NCI-H128 (cell line): ENCODE measurements around the gene PACSIN1.
"Not testable (repeated sequence)": the region's sequence is repeated elsewhere in the genome, so short reads cannot be mapped to it uniquely, and the experiment has no call there.

ENCODE experiments used
- DNase-seq: peaks from one replicate; lab custom pipeline; 2025; ENCODE audit not compliant: unreplicated experiment; lab: John Stamatoyannopoulos, UW

The PACSIN1 gene

DNA sequence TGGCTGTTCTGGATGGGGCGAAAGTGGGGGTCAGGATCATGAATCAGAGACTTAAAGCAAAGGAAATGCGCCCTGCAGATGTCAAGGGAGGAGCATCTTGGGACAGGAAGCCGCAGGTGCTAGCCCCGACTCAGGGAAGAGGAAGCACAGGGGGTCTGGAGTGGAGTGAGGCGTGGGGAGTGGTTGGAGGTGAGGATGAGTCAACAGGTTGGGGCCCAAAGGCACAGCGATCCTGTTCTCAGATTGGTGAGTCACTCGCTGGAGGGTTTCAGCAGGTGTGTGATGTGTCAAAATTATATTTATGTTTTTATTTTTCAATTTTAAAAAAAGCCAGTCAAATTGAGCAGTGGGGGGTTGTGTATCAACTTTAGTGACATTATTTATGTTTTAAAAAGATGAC lies 19.0 kb downstream of the PACSIN1 start:
- DNase-seq: no peak

DNA sequence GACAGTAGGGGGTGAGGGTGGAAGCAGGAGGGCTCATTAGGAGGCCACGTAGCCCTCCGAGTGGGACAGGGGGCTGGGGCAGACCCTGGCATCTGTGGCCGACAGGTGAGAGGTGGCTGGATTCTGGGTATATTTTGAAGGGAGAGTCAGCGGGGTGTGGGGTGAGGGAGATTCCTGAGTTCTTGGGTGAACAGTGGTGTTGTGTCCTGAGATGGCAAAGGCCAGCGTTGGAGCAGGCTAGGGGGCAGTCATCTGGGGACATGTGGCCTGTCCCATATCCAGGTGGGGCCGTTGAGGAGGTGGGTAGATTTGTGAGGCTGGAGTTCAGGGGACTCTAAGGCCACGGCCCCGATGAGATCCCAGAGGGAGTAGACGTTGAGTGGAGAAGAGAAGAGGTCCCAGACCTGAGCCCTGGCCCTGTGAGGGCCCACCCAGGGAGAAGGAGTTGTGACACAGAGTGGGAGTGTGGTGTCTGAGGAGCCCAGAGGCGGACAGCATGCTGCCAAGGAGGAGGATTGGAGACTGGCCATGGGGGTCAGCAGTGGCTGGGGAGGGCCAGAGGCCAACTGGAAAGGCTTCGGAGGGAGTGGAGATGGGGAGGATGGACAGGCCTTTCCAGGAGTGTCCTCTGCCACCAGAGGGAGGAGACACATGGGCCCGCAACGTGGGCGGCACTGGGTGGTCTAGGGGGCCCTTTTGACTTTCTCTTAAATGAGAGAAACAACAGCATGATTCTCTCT lies 19.6 kb downstream of the PACSIN1 start:
- no peak for DNase-seq

DNA sequence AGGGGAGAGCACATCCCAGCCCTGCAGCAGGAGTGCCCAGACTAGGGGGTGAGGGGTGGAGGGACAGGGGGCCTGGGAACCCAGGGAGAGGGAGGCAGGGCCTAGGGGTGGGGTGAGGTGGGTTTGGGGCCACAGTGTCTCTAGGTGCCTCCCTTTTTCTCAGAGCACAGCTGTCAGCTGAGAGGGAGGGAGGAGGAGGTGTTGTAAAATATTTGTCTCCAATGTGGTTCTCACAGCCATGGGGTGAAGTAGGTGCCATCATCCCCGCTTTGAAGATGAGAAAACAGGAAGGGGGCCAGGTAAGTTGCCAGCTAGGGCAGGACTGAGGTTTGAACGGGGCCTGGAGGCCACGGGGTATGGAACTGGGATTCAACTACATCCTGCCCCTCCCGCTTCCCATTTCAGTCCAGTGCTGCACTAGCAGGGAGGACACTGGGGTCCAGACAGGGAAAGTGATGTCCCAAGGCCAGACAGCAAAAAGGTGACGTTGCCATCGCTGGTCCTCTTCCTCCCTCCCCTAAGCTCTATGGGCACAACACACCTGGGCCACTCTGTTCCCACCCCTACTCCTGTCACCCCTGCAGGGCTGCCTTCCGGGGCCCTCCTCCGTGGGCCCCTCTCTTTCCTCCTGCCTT lies 20.3 kb downstream of the PACSIN1 start:
- DNase-seq: no peak

DNA sequence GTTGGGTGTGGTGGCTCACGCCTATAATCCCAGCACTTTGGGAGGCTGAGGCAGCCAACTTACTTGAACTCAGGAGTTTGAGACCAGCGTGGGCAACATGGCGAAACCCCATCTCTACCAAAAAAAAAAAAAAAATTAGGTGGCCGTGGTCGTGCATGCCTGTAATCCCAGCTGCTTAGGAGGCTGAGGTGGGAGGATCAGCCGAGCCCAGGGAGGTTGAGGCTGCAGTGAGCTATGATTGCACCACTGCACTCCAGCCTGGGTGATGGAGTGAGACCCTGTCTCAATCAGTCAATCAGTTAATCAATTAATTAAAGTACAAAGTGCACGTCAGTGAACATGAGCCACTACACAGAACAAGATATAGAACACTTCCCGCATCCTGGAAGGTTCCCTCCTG lies 21.0 kb downstream of the PACSIN1 start:
- DNase-seq: not testable (repeated sequence)

DNA sequence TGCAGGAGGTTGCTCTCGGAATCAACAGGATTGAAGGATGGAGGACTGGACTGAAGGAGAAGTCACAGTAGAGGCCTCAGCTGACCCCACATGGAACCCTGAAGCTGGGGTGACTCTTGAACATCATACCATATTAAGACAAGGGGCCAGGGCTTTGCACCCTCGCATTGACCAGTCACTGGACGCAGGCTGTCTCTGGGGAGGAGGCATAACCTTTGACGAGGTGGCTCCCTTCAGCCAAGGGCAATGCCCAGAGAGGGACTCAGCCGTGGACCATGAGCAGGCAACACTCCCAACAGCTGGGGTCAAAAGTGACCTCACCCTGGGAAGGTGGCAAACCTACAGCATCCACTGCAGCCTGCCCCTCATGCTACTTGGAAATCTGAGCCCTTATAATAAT lies 21.7 kb downstream of the PACSIN1 start:
- DNase-seq: no peak

DNA sequence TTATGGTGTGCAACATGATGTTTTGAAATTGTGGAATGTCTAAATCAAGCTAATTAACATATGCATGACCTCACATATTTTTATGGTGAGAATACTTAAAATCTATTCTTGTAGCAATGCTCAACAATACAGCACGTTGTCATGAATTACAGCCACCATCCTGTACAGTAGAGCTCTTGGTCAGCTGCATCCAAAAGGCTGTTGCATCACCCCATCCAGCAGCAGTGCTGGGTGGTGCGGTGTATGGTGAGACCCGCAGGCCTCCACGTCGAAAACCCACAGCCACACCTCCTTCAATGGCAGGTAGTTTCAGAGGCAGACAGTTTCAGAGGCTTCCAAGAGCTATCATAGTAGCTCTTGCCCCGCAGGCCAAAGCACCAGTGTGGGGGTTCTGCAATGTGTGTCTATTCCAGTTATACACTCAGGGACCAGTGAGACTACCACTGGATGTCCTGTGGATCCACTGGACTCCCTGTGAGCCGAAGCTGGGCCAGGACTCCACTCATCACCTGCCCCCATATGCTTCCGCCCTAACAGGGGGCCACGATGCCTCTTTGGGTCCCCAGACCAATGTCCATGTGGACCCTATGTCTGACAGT lies 23.4 kb downstream of the PACSIN1 start:
- no peak for DNase-seq

DNA sequence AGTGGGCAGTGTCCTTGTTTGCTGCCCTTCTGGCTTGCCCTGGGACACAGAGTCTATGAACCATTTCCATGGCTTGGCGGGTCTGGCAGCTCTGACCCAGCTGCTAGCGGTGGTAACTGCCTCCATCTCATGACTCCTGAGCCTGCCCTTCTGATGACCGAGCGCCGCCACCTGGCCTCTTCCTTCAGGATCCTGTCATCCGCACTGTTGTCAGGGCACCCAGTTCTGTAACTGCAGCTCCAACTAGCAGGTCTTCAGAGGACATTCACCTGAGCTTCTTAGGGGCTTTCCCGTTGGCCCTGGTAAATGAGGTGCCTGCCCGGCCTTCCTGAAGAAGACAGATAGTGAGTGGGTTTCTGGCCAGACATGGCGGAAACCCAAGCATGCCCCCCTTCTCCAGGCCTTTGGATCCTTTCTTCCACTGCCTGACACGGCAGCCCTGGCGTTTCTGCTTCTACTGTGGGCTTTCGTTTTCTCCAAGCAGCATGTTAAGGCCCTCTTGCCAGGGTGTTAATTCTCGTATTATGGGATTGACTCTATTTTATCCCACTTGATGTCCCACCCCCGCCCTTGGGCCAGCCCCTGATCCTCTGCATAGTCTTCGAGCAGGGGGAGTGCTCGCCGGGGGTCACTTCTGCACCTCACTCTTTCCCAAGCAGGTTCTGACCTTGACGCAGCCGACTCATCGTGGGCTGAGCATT lies 24.7 kb downstream of the PACSIN1 start:
- no peak for DNase-seq

DNA sequence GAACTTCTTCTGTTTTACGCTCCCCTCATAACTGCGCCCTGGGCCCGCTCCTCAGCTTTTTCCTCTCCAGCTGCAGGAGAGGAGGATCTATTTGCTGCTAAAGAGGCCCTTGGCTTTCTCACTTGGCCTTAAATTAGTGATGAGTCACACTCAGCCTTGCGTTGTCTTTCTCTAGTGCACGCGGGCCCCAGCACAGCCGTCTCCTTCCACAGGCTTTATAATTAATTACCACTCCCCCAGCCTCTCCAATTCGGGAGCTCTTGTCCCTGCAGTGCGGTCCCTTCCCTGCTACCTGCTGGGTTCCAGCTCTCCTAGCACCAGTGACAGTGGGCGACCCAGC lies 25.2 kb downstream of the PACSIN1 start:
- DNase-seq: no peak

DNA sequence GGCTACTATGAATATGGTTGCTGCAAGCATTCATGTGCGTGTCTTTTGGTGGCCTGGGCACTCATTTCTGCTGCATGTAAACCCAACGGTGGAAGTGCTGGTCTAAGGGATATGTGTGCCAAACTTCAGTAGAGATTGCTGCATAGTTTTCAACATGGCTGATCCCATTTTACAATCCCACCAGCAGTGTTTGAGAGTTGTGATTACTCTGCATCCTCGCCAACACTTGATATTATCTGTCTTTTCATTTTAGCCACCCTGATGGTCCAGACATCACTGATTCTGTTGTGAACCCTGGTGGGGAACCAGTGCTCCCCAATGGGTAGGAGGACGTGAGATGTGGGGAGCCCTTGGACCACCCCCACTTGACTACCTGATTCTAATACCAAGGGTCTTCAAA lies 27.5 kb downstream of the PACSIN1 start:
- no peak for DNase-seq

DNA sequence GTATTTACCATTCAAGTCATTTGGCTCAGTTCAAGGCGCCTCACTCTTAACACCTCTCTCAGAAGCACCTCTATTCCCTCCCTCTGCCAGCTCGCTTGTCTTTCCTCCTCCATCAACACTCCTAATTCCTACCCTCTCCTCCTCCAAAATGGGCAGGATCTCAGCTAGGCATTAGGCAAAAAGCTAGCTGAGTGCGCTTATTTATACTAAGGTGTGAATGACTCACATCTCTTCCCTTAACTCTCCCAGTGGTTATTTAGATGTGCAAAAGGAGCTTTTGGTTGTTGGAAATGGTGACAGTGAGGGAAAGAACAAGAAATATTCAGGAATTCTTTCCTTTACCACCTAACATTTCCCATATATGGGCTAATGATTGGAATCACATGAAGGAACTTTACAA lies 29.1 kb downstream of the PACSIN1 start:
- DNase-seq: no peak

DNA sequence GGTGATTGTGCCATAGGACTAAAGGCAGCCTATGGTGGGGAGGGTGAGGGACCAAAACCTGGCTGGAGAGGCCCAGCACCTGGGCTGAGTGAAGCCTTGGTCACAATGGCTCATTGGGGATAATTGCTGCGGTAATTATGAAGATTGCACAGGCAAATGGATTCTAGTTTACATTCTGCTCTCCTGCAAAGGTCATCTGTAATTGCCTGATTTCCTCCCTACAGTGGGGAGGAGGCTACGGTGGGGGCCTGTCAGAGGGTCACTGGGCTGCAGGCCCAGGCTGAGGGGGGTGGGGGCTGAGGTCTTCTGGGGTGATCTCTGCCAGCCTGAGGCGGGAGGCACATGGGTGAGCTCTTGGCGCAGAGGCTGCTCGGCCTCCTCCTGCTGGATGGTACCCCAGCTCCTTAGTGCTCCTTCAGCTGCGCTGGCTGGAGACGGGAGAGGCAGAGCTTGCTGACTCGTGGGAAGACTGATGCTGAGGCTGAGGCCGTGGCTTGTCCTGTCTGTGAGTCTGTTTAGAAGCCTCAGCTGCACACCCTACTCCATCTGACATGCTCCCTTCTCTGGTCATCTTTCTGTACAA lies 30.3 kb downstream of the PACSIN1 start:
- no peak for DNase-seq

DNA sequence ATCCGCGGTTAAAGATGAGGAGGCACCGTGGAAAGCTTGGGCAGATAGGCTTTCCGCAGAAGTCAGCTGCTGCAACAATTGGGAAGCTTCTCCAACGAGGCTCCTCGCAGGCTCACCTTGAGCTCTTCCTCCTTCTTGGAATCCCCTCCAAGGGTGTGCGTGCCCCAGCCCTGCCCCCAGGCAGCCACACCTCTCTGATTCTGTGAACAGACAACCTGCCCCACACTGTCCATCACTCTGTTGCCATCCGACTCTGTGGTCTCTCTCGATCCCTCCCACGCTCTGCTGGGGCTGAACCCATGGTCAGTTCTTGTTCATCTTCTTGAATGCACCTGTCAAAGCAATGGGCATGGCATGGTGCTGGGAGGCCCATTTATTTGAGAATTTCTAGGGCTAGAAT lies 31.5 kb downstream of the PACSIN1 start:
- DNase-seq: no peak

DNA sequence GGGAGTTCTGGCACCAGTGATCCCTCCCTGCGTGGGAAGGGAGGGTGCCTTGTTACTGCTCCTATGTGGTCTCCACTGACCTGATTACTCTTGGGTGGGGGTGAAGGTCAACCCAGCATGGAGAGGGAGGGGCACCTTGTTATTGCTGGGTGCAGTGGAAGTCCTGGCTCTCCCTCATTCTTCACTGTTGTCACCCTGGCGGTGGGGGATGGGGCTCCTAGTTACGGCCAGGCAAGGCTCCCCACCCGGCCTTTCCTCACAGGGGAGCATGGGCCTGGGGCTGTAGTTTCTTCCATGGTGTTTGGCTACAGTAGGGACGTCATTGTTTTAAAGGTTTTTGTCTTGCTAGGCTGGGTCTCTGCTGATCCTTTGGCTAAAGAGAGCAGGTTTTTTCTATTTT lies 40.8 kb downstream of the PACSIN1 start:
- DNase-seq: no peak

DNA sequence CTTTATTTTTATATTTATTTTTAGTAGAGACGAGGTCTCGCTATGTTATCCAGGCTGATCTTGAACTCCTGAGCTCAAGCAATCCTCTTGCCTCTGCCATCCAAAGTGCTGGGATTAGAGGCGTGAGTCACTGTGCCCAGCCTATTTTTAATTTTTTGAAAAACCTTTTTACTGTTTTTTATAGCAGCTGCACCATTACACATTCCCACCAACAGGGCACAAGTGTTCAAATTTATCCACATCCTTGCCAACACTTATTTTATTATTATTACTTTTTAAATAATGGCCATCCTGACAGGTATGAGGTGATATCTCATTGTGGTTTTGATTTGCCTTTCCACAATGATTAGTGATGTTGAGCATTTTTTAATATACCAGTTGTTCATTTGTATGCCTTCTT lies 42.5 kb downstream of the PACSIN1 start:
- no peak for DNase-seq

DNA sequence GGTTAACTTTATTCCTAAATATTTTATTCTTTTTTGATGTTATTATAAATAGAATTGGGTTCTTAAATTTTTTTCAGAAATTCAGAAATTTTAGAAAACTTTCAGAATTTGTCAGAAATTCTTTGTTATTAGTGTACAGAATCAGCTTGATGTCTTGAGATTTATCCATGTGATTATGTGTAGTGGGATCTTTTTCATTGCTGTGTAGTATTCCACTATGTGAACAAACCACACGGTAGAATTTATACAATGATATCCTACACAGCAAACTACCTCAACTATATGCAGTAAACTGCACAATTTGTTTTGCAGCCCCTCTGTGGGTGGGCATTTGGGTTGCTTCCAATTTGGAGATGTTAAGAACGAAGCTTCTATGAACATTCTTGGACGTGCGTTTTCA lies 43.9 kb downstream of the PACSIN1 start:
- no peak for DNase-seq

DNA sequence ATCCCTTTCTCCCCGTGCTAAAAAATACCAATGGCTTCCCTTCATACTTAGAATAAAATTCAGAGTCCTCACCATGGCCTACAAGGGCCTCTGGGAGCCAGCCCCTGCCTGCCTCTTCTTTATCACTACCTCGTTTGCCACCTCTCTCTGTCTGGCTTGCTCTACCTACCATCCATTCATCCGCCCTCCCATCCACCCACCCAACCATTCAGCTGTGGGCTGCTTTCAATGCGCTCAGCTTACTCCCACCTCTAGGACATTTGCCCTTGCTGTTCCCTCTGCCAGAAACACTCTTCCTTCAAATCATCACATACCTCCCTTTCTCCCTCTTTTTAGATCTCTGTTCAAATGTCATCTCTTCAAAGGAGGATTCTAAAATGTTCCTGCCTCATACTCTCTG lies 44.4 kb downstream of the PACSIN1 start:
- no peak for DNase-seq

DNA sequence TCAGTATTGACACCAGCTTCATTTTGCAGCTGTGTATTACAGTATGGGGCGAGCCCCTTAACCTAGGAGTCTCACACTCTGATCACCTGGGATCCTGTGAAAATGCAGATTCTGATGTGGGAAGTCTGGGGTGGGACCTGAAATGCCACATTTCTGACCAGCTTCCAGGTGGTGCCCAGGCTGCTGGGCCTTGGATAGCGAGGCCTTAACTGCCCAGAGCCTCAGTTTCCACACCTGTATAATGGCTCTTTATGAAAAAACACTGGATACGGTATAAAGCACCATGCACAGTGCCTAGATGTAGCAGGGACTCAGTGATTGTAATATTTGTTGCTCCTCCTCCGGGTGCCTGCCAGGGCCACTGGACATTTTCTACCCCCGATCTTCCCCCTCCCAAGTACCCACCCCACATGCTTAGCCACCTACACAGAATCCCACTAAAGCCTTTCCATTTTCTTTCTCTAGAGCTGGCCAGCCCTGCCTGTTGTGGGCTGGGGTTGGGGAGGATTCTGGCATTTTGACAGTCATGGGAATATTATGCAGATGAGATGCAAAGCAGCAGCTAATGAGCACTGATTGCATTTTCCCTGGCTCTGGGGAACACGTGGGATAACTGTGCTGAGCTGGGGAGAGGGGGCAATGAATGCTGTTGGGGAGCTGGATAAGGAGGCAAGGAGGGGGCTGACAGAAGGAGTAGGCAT lies 45.5 kb downstream of the PACSIN1 start:
- DNase-seq: no peak

DNA sequence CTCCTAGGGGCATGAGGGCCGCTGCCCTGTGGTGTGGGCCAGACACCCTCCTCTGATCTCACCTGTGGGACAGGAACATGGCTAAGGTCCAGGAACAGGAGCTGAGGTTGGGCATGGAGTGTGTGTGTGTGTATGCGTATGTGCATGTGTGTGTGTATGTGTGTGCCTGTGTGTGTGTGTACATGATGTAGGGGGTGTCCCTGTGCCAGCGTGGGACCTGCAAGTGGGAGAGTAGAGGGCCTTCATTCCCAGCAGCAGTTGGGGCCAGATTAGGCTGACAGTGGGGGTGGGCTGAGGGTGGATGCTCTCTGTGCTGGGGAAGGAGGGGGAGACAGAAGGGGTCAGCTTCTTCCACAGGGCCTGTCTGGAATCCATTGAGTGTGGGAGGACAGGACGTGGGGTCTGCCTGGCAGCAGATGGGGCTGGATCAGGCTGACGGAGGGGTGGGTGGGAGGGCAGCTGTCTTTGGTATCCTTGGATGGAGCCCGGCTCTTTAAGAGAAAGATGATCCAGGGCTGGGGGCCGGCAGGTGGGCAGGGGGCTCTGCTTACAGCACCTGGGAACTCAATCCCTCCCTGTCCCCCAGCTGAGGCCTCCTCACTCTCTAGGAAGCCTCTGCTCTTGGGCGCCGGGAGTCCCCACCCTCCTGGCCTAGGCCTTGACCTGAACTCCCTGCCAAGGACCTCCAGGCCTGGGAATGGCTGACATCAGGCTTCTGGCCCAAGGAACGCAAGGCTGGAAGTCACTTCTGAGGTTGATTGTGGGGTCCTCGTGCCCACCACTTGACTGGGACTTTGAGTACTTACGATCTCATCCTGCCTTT lies 46.2 kb downstream of the PACSIN1 start:
- DNase-seq: no peak

DNA sequence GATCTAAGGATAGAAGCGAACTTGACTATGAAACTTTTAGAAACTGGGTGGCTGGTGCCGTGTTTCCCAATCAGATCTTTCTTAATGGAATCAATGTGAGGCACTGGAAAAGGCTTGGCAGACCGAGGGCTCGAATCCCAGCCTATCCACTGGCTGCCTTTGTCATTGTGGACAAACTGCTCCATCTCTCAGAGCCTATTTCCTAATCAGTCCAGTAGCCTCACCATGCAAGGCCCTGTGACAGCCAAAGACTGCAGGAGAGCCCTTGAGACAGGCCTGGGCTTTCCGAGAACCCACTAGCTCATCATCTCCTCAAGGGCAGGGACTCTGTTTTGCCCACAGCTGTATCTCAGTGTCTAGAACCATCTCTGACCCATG lies 46.9 kb downstream of the PACSIN1 start:
- DNase-seq: no peak

DNA sequence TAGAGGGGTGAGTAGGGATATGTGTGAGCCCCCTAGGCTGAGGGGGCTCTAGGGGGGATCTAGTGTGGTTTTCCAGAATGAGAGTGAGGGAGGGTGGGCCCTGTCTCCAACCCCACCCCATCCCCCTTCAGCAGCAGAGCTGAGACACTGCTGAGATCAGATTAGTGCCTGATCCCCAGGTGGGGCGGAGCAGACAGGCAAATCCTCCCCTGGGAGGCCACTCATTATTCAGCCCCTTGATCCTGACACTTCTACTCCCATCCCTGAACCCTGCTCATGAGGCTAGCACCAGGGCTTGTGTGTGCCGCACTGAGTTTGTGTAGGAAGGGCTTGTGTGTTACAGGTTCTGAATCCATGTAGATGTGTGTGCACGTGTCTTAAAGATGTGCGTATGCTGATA lies 47.8 kb downstream of the PACSIN1 start:
- DNase-seq: no peak
